Measurements from ENCODE around the gene SYT3. TPM values are rescaled to one million over a fixed set of nuclear protein-coding genes. Genes with fewer than 3 reads are reported as not detected.
A peak's percentile ranks its signal among the peaks of the same experiment; 100 is the strongest.

Gene SYT3
- total and polyA plus RNA-seq, 2 of the 8 experiments (the other 6 are each of a cell fraction or from before 2014, with no cell fraction given) = 6.7 to 17.3 TPM

DNA sequence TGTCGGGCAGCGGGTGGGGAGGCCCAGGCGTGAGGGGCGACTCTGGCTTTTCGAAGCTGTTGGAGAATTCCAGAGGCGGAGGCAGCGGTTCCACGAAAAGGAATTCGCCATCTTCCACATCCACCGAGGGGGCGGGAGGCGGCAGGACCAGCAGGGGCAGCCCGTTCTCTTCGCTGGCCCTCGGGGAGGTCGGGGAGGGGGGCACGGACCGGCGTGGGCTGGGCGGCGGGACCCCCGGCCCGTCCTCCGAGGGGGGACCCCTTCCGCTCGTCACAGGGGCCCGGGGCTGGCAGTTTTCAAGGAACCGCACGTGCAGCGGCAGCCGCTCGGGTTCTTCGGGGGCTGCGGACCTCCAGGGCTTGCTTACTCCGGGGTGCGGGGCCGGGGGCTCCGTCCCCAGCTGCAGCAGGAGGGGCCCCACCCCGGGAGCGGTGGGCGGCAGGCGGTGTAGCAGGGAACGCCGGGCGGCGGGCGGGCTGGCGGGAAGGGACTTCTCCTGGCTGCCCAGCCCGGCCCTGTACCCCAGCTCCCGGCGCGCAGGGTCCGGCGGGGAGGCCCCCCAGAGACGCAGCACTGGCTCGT is 27.6 kb upstream of the SYT3 start:
- Histone ChIP-seq H2BK5ac (ENCODE audit: low read depth, low read length) (no peak overlapping the region), H3K18ac (ENCODE audit: extremely low read depth, low read length) (no peak overlapping the region), H3K23ac (ENCODE audit: insufficient read length) (no peak overlapping the region), H4K20me1 (replicated peaks in 1 of 2; ENCODE audit: control insufficient read depth in 1 of 2, insufficient read depth in 2 of 2, low read length in 2 of 2) (peaks cover 0 to 7% of the 10 kb centered on the region in 2 experiments), H2BK120ac (replicated peaks; ENCODE audit: low read depth, low read length) (no peak overlapping the region), H3K27me3 (replicated peaks in 1 of 4; ENCODE audit: control insufficient read depth in 3 of 4, extremely low read depth in 1 of 4, insufficient read depth in 3 of 4, low read length in 3 of 4) (peaks cover 27 to 40% (median 35%) of the 10 kb centered on the region in 4 experiments), H4K5ac (ENCODE audit: insufficient read length, low read depth, low read length) (no peak overlapping the region), H3K4me2 (ENCODE audit: insufficient read depth in 1 of 2, low read depth in 2 of 2, low read length in 2 of 2) (peak overlapping the region; percentile 49 to 64; a peak in 3 of 4 replicates), H3K4me3 (ENCODE audit: extremely low read depth in 1 of 4, insufficient read depth in 2 of 4, low read depth in 3 of 4, low read length in 4 of 4) (peak overlapping the region in 1 of 4 experiments; percentile 53; a peak in 3 of 8 replicates), H3K79me2 (ENCODE audit: control insufficient read depth in 1 of 2, insufficient read depth in 2 of 2, low read length in 2 of 2) (no peaks in the 10 kb centered on the region), H3K14ac (ENCODE audit: insufficient read length) (no peak overlapping the region), H2BK20ac (ENCODE audit: low read length) (no peak overlapping the region), H2AFZ (ENCODE audit: low read length) (no peak overlapping the region), H3K9ac (replicated peaks in 1 of 4; ENCODE audit: extremely low read depth in 1 of 4, low read depth in 3 of 4, low read length in 3 of 4) (no peak overlapping the region), H4K91ac (replicated peaks; ENCODE audit: insufficient read length, low read length) (no peak overlapping the region), H3K23me2 (ENCODE audit: low read depth, low read length) (peaks cover 1% of the 10 kb centered on the region; the same call in 1 of the 2 replicates), H3K9me3 (ENCODE audit: insufficient read depth in 2 of 2, low read depth in 1 of 2, low read length in 1 of 2) (0 out of 4 replicates have a peak, but pooled peaks cover 0 to 5% of the 10 kb centered on the region in 2 experiments), H4K8ac (ENCODE audit: extremely low read depth, insufficient read depth, low read length) (no peak overlapping the region), H3K4me1 (replicated peaks in 1 of 4; ENCODE audit: control insufficient read depth in 3 of 4, insufficient read depth in 4 of 4, low read length in 3 of 4) (peaks cover 0 to 5% (median 3%) of the 10 kb centered on the region in 4 experiments; a peak in 5 of 7 replicates), H2AK5ac (ENCODE audit: low read depth, low read length) (no peak overlapping the region), H3K36me3 (ENCODE audit: control insufficient read depth in 2 of 4, insufficient read depth in 4 of 4, low read length in 3 of 4) (no peaks in the 10 kb centered on the region; a peak in 1 of 8 replicates), H3K27ac (ENCODE audit: low read depth, low read length) (no peak overlapping the region), H3K4ac (replicated peaks; ENCODE audit: insufficient read length, low read depth, low read length) (no peak overlapping the region), H2BK15ac (ENCODE audit: low read length) (no peak overlapping the region), H2BK12ac (ENCODE audit: low read depth, low read length) (no peak overlapping the region), H3K79me1 (ENCODE audit: low read depth, low read length) (no peaks in the 10 kb centered on the region), H3K56ac (replicated peaks; ENCODE audit: insufficient read length, low read depth, low read length) (no peak overlapping the region)
- TF ChIP-seq ASH2L (IDR thresholded peaks at IDR 0.05; ENCODE audit: low read length) = no peak
- TF ChIP-seq EZH2 (IDR thresholded peaks at IDR 0.05; ENCODE audit: low read depth, low read length, severe bottlenecking) = peak; percentile 76
- no peak for FAIRE-seq
- POLR2A ChIA-PET (ENCODE audit: partially characterized antibody) = interaction anchor here (0.9 to 1.0 kb wide), 3 partner anchors 11 to 128 kb away, joined by 3 read pairs; no protein-coding TSS in a partner anchor
- CTCF ChIA-PET (ENCODE audit: partially characterized antibody) = interaction anchor here (0.9 to 1.6 kb wide), 5 partner anchors 56 to 180 kb away, joined by 3 to 7 read pairs (median 3); partner anchors contain the start of gene CLEC11A
- 43% methylated on average over 23 of the region's 56 CpGs; no CpG with 5 or more reads in 1 of the 2 experiments for WGBS, 2 experiments (ENCODE audit: extremely low coverage in 1 of 2, insufficient coverage in 1 of 2, insufficient read length in 1 of 2, insufficient replicate concordance in 2 of 2, low coverage in 1 of 2, low lambda C conversion rate in 2 of 2, missing lambda C conversion rate in 1 of 2)
- peak in 1 of 2 experiments; percentile 60 for DNase-seq (ENCODE audit: low read depth in 1 of 2, low spot score in 2 of 2)

Data from H1 (cell line).